Ammon's horn (tissue), 1 donor: ENCODE data around the gene PIMREG.

ENCODE experiments used
- DNase-seq: peaks from one replicate; pipeline ENCODE4 v3.0.0-alpha.2; 2016; ENCODE audit warnings: low spot score

PIMREG gene

DNA sequence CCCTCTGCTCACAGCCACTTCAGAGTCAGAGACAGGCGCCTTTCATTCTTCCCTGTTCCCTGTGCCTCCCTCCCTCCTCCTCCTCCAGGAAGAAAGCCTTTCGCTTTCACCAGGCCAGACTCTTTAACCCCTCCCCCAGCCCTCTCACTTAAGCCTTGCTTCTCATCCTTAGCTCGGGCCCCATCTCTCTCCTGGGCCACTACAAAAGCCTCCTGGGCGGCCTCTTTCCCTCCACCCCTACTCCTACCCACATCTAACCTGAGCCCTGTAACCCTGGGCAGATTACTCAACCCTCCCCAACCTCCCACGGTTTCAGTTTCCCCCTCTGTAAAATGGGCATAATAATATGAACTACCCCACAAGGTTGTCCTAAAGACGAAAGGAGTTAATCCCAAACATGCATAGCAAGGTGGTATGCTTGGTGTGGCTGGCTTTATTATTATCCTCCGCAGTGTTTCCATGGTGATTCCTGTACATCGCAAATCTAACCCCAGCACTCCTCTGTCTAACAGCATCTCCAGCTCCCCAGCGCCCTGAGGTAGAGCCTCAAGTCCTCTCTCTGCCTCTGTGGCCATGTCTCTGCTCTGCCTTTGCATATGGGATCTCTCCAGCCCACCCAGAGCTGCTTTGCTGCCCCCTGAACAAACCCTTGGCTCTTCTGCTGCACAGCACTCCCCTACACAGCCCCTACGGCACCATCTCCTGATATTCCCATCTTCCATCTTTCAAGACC is 17.7 kb downstream of the PIMREG start:
- DNase-seq, result no peak

- no peak for DNase-seq
These were observed 18.4 kb downstream of the PIMREG start for GRCh38 chr17:6462692-6463091.

- DNase-seq, result no peak
These were observed 19.6 kb downstream of the PIMREG start for GRCh38 chr17:6463616-6464445.

- DNase-seq, result no peak
These were observed 20.3 kb downstream of the PIMREG start for GRCh38 chr17:6464446-6465041.

DNA sequence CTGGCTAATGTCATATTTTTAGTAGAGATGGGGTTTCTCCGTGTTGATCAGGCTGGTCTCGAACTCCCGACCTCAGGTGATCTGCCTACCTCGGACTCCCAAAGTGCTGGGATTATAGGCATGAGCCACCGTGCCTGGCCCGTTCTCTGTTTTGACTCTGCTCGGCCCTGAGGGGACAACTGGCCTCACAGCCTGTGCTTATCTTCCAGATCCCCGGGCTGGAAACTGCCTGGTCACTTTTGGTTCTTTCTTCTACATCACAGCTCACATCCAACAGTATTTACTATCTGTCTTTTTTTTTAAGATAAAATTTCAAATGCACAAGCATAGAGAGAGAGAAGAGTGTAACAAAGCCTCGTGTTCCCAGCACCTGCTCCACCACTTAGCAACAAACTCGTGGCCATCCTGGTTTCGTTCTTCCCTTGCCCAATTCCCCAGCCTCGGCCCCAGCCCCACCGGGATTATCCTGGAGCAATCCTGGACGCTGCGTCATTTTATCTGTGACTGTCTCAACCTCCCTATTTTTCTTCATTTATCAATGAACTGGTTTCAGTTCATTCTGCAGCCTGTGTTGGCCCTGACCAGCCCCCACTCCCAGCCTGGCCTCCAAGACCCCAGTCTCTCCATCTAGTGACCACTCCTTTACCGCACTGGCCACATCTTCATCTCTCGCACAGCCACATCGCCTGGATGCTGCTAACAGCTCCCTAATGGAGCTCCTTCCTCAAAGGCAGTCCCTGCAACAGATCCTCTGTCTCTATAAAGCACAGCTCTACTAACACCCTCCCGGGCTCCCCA is 21.1 kb downstream of the PIMREG start:
- DNase-seq, result no peak

GRCh38 chr17:6467567-6467966 is 23.3 kb downstream of the PIMREG start:
- no peak for DNase-seq

- no peak for DNase-seq
These were observed 24.0 kb downstream of the PIMREG start for GRCh38 chr17:6468051-6468790.

DNA sequence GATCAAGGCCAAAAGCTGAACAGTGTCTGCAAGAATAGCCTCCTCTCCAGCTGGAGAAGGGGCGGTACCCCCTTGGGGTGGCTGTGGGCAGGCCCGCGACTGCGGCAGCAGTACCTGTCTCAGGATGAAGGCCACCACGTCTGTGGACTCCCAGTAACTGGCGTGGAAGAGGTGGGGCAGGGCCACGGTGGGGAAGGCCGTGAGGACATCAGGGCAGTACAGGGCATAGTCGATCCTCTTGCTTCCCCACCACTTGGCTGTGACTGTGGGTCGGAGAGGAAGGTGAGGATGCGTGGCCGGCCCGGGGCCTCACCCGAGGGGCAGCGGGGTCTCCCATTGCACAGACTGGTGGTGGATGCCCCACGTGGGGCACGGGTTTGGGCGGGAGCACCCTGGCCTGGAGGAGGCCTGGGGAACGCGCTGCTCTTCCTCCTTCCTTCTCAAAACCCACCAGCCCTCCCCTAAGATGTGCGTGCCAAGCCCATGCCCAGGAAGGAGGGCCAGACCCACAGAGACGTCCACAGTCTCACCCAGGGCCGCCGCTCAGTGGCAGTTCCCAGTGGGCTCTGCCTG is 26.0 kb downstream of the PIMREG start:
- DNase-seq, result no peak

- no peak for DNase-seq
These were observed 26.7 kb downstream of the PIMREG start for GRCh38 chr17:6470751-6471521.

DNA sequence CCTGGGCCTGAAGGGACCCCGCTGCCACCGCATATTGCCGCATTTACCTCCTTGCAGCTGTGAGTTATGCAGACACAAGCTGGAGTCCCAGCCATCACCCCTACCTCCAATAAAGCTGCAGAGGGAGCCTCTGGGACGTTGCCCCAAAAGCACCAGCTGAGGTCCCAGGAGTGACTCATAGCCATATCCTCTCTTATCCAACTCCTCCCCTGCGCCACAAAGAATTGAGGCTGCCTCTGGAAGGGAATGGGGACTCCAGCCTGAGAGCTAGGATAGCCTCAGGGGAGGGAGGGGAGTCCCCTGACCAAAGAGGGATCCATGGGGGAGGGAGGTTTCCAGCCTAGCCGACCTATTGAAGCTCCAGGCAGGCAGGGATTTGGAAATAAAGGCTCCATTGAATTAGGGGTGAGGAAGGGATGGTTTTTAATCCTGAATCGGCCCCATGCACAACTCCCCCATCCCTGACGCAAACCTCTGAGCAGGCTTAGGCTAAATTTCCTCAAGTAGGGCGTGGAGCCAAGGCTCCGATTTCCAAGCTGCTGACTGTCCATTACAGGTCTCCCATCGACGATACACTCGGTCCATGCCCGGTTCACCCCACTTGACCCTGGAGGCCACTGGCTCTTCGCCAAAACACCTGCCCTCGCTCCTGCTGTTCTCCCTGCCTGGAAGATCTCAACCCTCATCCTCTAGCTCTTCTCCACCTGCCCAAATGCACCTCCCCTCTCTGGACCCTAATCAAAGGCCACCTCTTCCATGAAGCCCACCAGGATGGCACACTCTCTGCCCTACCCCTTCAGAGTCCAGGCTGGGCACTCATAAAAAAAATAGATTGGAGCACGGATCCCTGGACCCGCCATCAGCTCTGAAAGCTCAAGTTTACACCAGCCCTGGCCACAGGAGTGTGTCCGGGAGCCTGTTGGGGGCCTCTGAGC is 27.5 kb downstream of the PIMREG start:
- DNase-seq, result no peak

- DNase-seq, result no peak
These were observed 28.3 kb downstream of the PIMREG start for GRCh38 chr17:6472517-6472916.

GRCh38 chr17:6473128-6473767 is 29.0 kb downstream of the PIMREG start:
- DNase-seq, result peak; percentile 83

GRCh38 chr17:6474376-6474775 is 30.1 kb downstream of the PIMREG start:
- no peak for DNase-seq

GRCh38 chr17:6474906-6475305 is 30.7 kb downstream of the PIMREG start:
- DNase-seq, result no peak

- DNase-seq, result peak; percentile 45
These were observed 31.2 kb downstream of the PIMREG start for GRCh38 chr17:6475411-6475810.

DNA sequence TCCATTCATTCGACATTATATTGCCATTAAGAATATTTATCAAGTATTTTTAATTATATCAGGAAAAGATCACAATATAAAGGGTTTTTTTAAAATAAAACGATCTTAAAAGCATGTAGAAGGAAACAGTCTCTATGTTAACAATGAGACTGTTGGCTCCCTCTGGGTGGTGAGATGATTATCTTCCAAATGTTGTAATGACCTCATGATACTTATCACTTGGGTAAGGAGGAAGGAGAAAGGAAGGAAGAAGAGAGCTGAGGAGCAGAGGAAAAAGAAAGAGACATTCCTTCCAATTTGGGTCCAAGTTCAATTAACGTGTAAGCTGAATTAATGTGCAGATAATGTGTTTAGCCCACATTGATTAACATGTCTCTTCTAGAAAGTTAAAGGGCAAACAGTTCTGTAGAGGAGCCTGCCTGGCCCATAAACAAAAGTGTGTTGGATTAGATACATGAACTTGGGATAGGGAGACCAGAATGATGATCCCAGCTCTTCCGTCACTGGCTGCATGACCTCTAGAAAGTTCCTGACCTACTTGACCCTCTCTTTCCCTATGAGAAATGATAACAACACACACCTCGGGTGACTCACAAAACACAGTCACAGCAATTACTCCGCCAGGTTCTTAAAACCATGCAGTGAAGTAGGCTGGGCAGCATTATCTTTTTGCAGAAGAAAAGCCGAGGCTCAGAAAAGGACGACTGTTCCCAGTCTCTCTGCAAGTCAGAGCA is 32.0 kb downstream of the PIMREG start:
- no peak for DNase-seq

DNA sequence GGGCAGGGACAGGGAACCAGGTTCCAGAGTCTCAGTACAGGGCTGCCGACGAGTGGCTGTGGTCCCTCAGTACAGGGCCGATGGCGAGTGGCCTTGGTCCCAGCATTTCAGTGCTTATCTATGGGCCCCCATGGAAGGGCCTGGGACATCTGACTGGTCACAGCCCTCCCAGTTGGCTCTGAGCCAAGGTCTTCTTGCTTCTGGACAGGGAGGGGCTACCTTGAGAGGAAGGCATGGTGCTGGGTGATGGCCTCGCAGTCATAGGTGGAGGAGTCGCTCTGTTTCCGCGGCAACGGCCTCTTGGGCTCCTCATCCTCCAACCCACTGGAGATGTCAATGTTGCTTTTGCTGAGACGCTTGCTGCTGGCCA is 32.5 kb downstream of the PIMREG start:
- DNase-seq, result no peak

- no peak for DNase-seq
These were observed 33.7 kb downstream of the PIMREG start for GRCh38 chr17:6477831-6478383.
